Caco-2 (cell line): Measurements from ENCODE around the gene SLC1A1. TPM values are rescaled to one million over a fixed set of nuclear protein-coding genes. Genes with fewer than 3 reads are reported as not detected.

ENCODE experiments used
- BruUV-seq: library from RNA; stranded (reverse); fragments of 400-500 nt; replicated peaks from 2 replicates; lab custom pipeline; 2021; lab: Mats Ljungman, UMichigan
- CTCF ChIA-PET: fragments of 300-600 bp; sonication (Branson Sonifier 250); formaldehyde crosslinking; loops from one replicate; lab custom pipeline; 2022; ENCODE audit warnings: antibody characterized with exemption; lab: Charles Lee
- POLR2A ChIA-PET: fragments of 300-600 bp; sonication (Branson Sonifier 250); formaldehyde crosslinking; loops from one replicate; lab custom pipeline; 2022; ENCODE audit warnings: antibody characterized with exemption; lab: Charles Lee
- DNase-seq, 2 experiments: peaks; one replicate each; pipeline versions ENCODE4 v3.0.0 to v3.0.0-alpha.2; 2020 to 2022
- H3K27me3 ChIP-seq: replicated peaks from 2 replicates; pipeline ENCODE4 v1.6.0; 2011; ENCODE audit warnings: low read length; ENCODE audit not compliant: control insufficient read depth, insufficient read depth
- H3K36me3 ChIP-seq: 2 replicates; pipeline ENCODE4 v1.5.1; 2011; ENCODE audit warnings: low read length; ENCODE audit not compliant: control insufficient read depth, insufficient read depth
- H3K4me1 ChIP-seq: fragments of 250-450 bp; sonication (Bioruptor Pico); 2 replicates; pipeline ENCODE4 v1.5.1; 2020; ENCODE audit warnings: mild to moderate bottlenecking
- H3K4me3 ChIP-seq: 2 replicates; pipeline ENCODE4 v1.5.1; 2011; ENCODE audit warnings: low read depth, mild to moderate bottlenecking, control low read depth, low read length
- H3K9me3 ChIP-seq: fragments of 250-450 bp; sonication (Bioruptor Pico); 2 replicates; pipeline ENCODE4 v1.5.1; 2020; ENCODE audit warnings: mild to moderate bottlenecking, moderate library complexity
- H3K27ac Mint-ChIP-seq: one replicate; pipeline ENCODE4 v1.8.0; 2022; ENCODE audit warnings: mixed read lengths; ENCODE audit not compliant: unreplicated experiment
- H3K27me3 Mint-ChIP-seq: one replicate; pipeline ENCODE4 v1.8.0; 2022; ENCODE audit warnings: mixed read lengths; ENCODE audit not compliant: insufficient read depth, unreplicated experiment
- H3K36me3 Mint-ChIP-seq: one replicate; pipeline ENCODE4 v1.8.0; 2022; ENCODE audit warnings: mild to moderate bottlenecking, mixed read lengths; ENCODE audit not compliant: insufficient read depth, unreplicated experiment
- H3K4me1 Mint-ChIP-seq: one replicate; pipeline ENCODE4 v1.8.0; 2022; ENCODE audit warnings: low read depth, mixed read lengths; ENCODE audit not compliant: unreplicated experiment
- H3K4me3 Mint-ChIP-seq: one replicate; pipeline ENCODE4 v1.8.0; 2022; ENCODE audit warnings: mild to moderate bottlenecking, moderate library complexity, mixed read lengths; ENCODE audit not compliant: unreplicated experiment
- H3K9me3 Mint-ChIP-seq: one replicate; pipeline ENCODE4 v1.8.0; 2022; ENCODE audit warnings: mixed read lengths; ENCODE audit not compliant: unreplicated experiment
- intact Hi-C: fragments of 100-400 bp; cut with micrococcal nuclease; formaldehyde crosslinking; loops from one replicate; pipeline ENCODE4 v1.10.0; 2022; ENCODE audit not compliant: unreplicated experiment
- total RNA-seq: library from RNA; stranded (reverse); gene quantifications from 2 replicates; pipeline ENCODE4 v1.2.3, GENCODE V29; 2022
- TF ChIP-seq, protein P1 (sequence below), 2 experiments: fragments of 200-600 bp in 1 of 2; IDR thresholded peaks; 1 replicate in 1 of 2; 2 replicates in 1 of 2; pipeline versions ENCODE4 v1.5.1 to v1.8.0; 2011 to 2022; ENCODE audit warnings: antibody characterized with exemption in 1 of 2, control low read depth in 1 of 2, inconsistent platforms in 1 of 2, low read depth in 1 of 2, low read length in 1 of 2, mild to moderate bottlenecking in 1 of 2, moderate library complexity in 1 of 2; ENCODE audit not compliant: insufficient read depth in 1 of 2, severe bottlenecking in 1 of 2, unreplicated experiment in 1 of 2

SLC1A1 gene
- total RNA-seq, 1 experiment from 2014 or later, result 53.1 TPM

DNA sequence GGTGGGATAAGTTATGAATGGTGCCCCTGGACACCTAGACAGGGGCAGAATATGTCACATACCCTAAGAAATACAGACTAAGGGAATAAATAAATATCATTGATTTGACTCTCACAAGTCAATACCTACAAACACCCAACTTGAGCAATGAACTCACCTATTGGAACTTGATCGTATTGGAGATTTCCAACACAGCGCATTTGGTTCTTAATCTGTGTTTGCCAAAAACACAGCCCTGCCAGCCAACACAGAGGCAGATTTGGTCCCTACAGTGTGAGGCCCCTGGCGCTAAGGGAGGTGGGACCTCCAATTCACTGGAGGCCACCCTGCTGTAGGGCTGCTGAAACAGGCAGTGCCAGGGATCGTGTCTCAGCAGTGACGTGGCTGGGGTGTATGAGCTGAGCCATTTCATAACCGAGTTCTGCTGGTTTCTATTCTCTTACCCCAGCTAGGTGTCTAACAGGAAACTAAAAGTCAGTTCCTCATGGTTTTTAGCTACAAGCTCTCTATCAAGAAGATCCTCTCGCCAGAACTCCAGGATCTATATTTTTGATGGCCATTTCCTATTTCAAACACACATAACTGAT, 84.5 kb downstream of the SLC1A1 start:
- ChIA-PET CTCF (no interaction called here), POLR2A (no interaction called here)
- BruUV-seq, result no TSS peak
- no peaks in the 10 kb centered on the region for H3K4me1 ChIP-seq
- H3K36me3 Mint-ChIP-seq, result peaks cover 20% of the 10 kb centered on the region
- no peaks in the 10 kb centered on the region for H3K9me3 Mint-ChIP-seq
- no peaks in the 10 kb centered on the region for H3K36me3 ChIP-seq
- H3K9me3 ChIP-seq, result no peaks in the 10 kb centered on the region
- TF ChIP-seq, protein P1, sequence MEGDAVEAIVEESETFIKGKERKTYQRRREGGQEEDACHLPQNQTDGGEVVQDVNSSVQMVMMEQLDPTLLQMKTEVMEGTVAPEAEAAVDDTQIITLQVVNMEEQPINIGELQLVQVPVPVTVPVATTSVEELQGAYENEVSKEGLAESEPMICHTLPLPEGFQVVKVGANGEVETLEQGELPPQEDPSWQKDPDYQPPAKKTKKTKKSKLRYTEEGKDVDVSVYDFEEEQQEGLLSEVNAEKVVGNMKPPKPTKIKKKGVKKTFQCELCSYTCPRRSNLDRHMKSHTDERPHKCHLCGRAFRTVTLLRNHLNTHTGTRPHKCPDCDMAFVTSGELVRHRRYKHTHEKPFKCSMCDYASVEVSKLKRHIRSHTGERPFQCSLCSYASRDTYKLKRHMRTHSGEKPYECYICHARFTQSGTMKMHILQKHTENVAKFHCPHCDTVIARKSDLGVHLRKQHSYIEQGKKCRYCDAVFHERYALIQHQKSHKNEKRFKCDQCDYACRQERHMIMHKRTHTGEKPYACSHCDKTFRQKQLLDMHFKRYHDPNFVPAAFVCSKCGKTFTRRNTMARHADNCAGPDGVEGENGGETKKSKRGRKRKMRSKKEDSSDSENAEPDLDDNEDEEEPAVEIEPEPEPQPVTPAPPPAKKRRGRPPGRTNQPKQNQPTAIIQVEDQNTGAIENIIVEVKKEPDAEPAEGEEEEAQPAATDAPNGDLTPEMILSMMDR (IDR thresholded peaks at IDR 0.05; ENCODE audit: insufficient read depth in 1 of 2, low read depth in 1 of 2, low read length in 1 of 2, severe bottlenecking in 1 of 2, unreplicated experiment in 1 of 2), result no peak
- intact Hi-C loops, result no loop called here
- H3K4me1 Mint-ChIP-seq, result no peaks in the 10 kb centered on the region
- H3K4me3 Mint-ChIP-seq, result no peak overlapping the region
- H3K27me3 ChIP-seq, result no peaks in the 10 kb centered on the region
- no peak overlapping the region for H3K27ac Mint-ChIP-seq
- DNase-seq, result no peak
- no peak overlapping the region for H3K4me3 ChIP-seq
- no peaks in the 10 kb centered on the region for H3K27me3 Mint-ChIP-seq

GRCh38 chr9:4575997-4576396, 85.7 kb downstream of the SLC1A1 start:
- no peak for DNase-seq
- Histone ChIP-seq H3K4me3 (no peak overlapping the region), H3K4me1 (no peaks in the 10 kb centered on the region), H3K36me3 (no peaks in the 10 kb centered on the region), H3K9me3 (no peaks in the 10 kb centered on the region), H3K27me3 (no peaks in the 10 kb centered on the region)
- Mint-ChIP-seq H3K27me3 (no peaks in the 10 kb centered on the region), H3K4me3 (no peak overlapping the region), H3K36me3 (peaks cover 31% of the 10 kb centered on the region), H3K9me3 (no peaks in the 10 kb centered on the region), H3K4me1 (no peaks in the 10 kb centered on the region), H3K27ac (no peak overlapping the region)
- intact Hi-C loops, result no loop called here
- ChIA-PET CTCF (no interaction called here), POLR2A (no interaction called here)
- TF ChIP-seq, protein P1 (IDR thresholded peaks at IDR 0.05; ENCODE audit: insufficient read depth in 1 of 2, low read depth in 1 of 2, low read length in 1 of 2, severe bottlenecking in 1 of 2, unreplicated experiment in 1 of 2), result no peak
- no TSS peak for BruUV-seq

DNA sequence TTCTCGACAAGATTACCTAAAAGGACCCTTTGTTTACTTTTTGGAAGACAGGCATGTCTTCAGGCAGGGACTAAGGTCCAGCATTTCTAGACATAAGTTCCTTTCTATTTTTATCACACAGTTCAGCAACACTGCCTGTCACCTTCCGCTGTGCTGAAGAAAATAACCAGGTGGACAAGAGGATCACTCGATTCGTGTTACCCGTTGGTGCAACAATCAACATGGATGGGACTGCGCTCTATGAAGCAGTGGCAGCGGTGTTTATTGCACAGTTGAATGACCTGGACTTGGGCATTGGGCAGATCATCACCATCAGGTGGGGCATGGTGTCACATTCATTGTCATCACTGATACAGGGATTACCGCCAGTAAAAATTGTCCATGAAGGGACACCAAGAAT, 86.2 kb downstream of the SLC1A1 start:
- H3K4me1 Mint-ChIP-seq, result no peaks in the 10 kb centered on the region
- Histone ChIP-seq H3K4me1 (no peaks in the 10 kb centered on the region), H3K9me3 (no peaks in the 10 kb centered on the region), H3K4me3 (no peak overlapping the region), H3K27me3 (no peaks in the 10 kb centered on the region), H3K36me3 (no peaks in the 10 kb centered on the region)
- peaks cover 31% of the 10 kb centered on the region for H3K36me3 Mint-ChIP-seq
- H3K27me3 Mint-ChIP-seq, result no peaks in the 10 kb centered on the region
- no TSS peak for BruUV-seq
- intact Hi-C loops, result no loop called here
- ChIA-PET POLR2A (no interaction called here), CTCF (no interaction called here)
- H3K27ac Mint-ChIP-seq, result no peak overlapping the region
- H3K4me3 Mint-ChIP-seq, result no peak overlapping the region
- TF ChIP-seq, protein P1 (IDR thresholded peaks at IDR 0.05; ENCODE audit: insufficient read depth in 1 of 2, low read depth in 1 of 2, low read length in 1 of 2, severe bottlenecking in 1 of 2, unreplicated experiment in 1 of 2), result no peak
- no peaks in the 10 kb centered on the region for H3K9me3 Mint-ChIP-seq
- no peak for DNase-seq
